ENCODE results near the gene SS18L1.

DNA sequence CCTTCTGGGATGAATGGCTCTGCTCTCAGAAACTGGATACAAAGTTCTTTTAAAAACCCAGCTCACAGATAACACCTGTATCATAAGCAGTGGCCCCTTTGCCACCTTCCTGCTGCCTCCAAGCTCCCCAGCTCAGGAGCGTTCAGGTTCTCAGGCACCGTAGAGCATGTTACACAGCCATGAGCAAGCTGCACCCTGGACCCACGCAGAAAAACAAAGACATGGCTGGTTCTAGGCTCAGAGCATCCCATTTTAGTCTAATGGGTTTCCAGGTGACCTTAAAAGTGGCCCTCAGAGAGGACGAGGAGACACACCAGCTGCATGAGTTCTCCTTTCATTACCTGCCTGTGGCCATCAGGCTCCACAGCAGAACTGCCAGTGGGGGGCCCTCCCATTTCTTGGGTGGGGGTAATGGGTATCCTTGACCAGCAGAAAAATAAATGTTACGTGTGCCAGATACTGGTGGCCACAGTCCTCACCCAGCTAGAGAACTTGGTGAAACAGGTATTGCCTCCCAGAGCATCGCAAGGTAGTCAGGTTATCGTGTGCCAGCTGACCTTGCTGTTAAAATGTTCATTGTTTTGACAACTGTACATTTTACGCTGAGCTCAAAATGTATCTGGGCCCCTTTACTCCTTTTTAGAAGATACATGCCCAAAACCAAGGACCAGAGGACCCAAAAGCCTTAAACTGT is 7.8 kb upstream of the SS18L1 start:
- TF ChIP-seq SP1 (IDR thresholded peaks at IDR 0.05) (no peak), TARDBP (IDR thresholded peaks at IDR 0.05) (no peak), ZNF384 (IDR thresholded peaks at IDR 0.05) (no peak), FOXK2 (IDR thresholded peaks at IDR 0.05) (no peak), ELF4 (IDR thresholded peaks at IDR 0.05) (no peak), SUZ12 (IDR thresholded peaks at IDR 0.05) (no peak)
